Activated CD8-positive, alpha-beta memory T cell treated with anti-CD3 and anti-CD28 coated beads, Interleukin-2, amount 50 U/mL, for 1 hour (primary cell): ENCODE data around the gene ACSF2.
"Not testable (repeated sequence)": the region's sequence is repeated elsewhere in the genome, so short reads cannot be mapped to it uniquely, and the experiment has no call there.

Source experiments
- DNase-seq: peaks from one replicate; pipeline ENCODE4 v3.0.0-alpha.2; 2020; ENCODE audit errors: extremely low read depth

The ACSF2 gene

GRCh38 chr17:50464736-50465135 is 38.7 kb downstream of the ACSF2 start:
- DNase-seq = no peak

- DNase-seq = no peak
Measured at GRCh38 chr17:50465171-50465570, 39.2 kb downstream of the ACSF2 start.

GRCh38 chr17:50465635-50466034 is 39.6 kb downstream of the ACSF2 start:
- no peak for DNase-seq

- no peak for DNase-seq
Measured at GRCh38 chr17:50466371-50467113, 40.5 kb downstream of the ACSF2 start.

GRCh38 chr17:50467114-50467854 is 41.3 kb downstream of the ACSF2 start:
- no peak for DNase-seq

GRCh38 chr17:50467855-50468303 is 41.9 kb downstream of the ACSF2 start:
- no peak for DNase-seq

GRCh38 chr17:50468304-50469207 is 42.5 kb downstream of the ACSF2 start, which contains the start of gene CHAD:
Gene CHAD, minus strand, starts transcription at chr17:50468880. Its CDS starts 67 bp downstream, at chr17:50468813.
- DNase-seq = no peak

GRCh38 chr17:50469208-50469605 is 43.2 kb downstream of the ACSF2 start:
- no peak for DNase-seq

- no peak for DNase-seq
Measured at GRCh38 chr17:50469671-50470305, 43.8 kb downstream of the ACSF2 start.

GRCh38 chr17:50470426-50470825 is 44.4 kb downstream of the ACSF2 start:
- no peak for DNase-seq

GRCh38 chr17:50471009-50471905 is 45.2 kb downstream of the ACSF2 start:
- no peak for DNase-seq

- DNase-seq = no peak
Measured at GRCh38 chr17:50472286-50472685, 46.3 kb downstream of the ACSF2 start.

GRCh38 chr17:50472761-50473161 is 46.7 kb downstream of the ACSF2 start:
- DNase-seq = not testable (repeated sequence)

- DNase-seq = no peak
Measured at GRCh38 chr17:50473901-50474300, 47.9 kb downstream of the ACSF2 start.

GRCh38 chr17:50474523-50474922 is 48.5 kb downstream of the ACSF2 start:
- DNase-seq = no peak

- no peak for DNase-seq
Measured at GRCh38 chr17:50475362-50475761, 49.3 kb downstream of the ACSF2 start.

GRCh38 chr17:50475775-50476544 is 49.9 kb downstream of the ACSF2 start:
- not testable (repeated sequence) for DNase-seq

GRCh38 chr17:50476545-50477315 is 50.7 kb downstream of the ACSF2 start:
- DNase-seq = no peak

- no peak for DNase-seq
Measured at GRCh38 chr17:50477976-50478375, 52.0 kb downstream of the ACSF2 start.
